HG03025 (cell line): Measurements from ENCODE around the gene HAGHL.
"Not testable (repeated sequence)": the region's sequence is repeated elsewhere in the genome, so short reads cannot be mapped to it uniquely, and the experiment has no call there.

ENCODE experiments used
- ATAC-seq: cut with Tn5 transposase; IDR thresholded peaks from one replicate; pipeline ENCODE4 v1.9.1; 2021; ENCODE audit warnings: mild to moderate bottlenecking, moderate library complexity; ENCODE audit not compliant: unreplicated experiment, low FRiP score

Gene HAGHL

DNA sequence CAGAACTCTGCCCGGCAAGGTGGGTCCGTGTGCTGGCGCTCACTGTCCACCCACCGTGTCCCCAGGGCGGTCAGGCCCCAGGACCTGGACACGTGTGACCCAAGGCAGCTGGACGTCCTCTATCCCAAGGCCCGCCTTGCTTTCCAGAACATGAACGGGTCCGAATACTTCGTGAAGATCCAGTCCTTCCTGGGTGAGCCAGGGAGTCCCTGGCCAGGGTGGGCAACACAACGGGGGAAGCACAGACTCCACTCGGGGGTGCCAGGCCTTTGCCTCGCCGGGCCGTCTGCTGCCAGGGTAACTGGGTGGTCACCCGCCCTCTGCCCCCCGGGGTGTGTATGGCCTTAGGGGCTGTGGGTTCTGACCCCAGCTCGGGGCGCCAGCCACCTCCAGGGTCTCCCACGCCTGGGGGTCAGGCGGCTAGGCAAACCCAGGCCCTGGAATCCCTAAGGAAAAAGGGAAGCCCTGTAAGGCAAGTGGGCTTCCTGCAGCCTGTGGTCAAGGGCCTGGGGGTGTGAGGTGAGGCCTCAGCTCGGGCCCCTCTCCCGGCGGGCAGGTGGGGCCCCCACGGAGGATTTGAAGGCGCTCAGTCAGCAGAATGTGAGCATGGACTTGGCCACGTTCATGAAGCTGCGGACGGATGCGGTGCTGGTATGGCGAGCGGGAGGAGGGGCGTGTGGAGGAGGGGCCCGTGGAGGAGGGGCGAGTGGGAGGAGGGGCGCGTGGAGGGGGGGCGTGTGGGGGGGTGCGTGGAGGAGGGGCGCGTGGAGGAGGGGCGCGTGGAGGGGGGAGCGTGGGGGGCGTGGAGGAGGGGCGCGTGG, 40.1 kb downstream of the HAGHL start:
- ATAC-seq: no peak

DNA sequence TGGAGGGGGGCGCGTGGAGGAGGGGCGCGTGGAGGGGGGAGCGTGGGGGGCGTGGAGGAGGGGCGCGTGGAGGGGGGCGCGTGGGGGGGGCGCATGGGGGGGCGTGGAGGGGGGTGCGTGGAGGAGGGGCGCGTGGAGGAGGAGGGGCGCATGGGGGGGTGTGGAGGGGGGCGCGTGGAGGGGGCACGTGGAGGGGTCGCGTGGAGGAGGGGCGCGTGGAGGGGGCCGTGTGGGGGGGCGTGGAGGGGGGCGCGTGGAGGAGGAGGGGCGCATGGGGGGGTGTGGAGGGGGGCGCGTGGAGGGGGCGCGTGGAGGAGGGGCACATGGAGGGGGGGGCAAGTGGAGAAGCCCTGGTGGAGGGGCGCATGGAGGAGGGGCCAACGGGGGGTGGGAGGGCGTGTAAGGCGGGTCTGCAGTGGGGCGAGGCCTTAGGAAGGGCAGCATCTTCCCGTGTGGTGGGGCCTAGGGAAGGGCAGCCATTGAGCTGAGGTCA, 40.9 kb downstream of the HAGHL start:
- ATAC-seq: no peak

DNA sequence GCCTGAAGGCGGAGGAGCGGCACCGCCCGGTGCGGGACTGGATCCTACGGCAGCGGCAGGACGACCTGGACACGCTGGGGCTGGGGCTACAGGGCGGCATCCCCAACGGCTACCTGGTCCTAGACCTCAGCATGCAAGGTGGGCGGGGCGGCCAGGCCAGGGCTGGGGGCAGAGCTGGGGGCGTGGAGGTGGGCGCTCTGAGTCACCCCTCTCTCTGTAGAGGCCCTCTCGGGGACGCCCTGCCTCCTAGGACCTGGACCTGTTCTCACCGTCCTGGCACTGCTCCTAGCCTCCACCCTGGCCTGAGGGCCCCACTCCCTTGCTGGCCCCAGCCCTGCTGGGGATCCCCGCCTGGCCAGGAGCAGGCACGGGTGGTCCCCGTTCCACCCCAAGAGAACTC, 41.5 kb downstream of the HAGHL start:
- no peak for ATAC-seq

DNA sequence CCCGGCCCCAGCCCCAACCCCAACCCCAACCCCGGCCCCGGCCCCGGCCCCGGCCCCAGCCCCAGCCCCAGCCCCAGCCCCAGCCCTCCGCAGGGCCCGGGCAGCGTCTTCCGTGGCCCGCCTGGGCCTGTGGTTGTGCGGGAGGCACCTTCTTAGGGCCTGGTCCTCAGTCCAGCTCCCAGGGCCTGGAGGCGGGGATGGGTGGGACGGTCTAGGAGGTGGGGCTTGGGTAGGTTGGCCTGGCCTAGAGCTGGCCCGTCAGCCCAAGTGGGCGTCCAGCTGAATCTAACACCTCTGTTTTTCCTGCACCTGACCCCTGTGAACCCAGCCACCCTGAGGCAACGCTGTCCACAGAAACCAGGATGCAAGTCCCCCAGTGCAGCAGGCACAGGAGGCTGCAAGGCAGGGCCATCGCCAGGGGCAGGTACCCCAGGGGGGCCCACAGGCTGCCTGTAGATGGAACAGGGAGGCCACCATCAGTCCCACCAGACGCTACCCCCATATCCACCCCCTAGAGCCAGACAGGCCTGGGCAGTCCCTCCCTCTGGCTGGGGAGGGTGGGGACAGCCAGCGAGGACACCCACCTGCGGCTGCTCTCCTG, 42.4 kb downstream of the HAGHL start:
- ATAC-seq: no peak

DNA sequence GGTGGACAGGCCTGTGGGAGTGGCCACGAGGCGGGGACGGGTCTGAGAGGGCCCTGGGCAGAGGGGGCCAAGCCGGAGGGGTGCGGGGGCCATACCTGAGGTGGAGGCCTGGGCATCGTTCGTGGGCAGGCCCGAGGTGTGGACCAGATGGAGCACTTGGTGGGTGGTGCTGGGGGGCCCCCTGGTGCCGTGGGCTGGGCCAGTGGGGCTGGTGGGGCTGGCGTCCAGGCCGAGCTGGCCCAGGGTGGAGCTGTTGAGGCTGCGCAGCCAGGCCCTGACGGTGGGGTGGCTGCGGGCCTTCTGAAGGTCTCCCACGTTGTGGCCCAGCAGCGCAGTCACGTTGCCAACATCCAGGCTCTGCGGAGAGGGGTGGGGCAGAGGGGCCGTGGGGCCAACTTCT, 43.0 kb downstream of the HAGHL start:
- no peak for ATAC-seq

DNA sequence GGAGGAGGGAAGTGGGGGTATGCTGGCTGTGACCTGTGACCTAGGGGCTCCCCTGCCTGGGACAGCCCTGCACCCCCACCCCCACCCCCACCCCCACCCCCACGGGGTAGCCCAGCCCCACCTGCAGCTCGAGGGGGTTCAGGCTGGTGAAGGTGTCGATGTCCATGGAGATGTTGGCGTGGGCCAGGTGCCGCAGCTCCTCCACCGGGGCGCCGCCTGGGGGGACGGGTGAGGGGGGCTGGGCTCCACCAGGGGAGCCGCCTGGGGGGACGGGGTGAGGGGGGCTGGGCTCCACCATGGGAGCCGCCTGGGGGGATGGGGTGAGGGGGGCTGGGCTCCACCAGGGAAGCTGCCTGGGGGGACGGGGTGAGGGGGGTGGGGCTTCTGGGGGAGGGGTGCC, 43.5 kb downstream of the HAGHL start:
- no peak for ATAC-seq

DNA sequence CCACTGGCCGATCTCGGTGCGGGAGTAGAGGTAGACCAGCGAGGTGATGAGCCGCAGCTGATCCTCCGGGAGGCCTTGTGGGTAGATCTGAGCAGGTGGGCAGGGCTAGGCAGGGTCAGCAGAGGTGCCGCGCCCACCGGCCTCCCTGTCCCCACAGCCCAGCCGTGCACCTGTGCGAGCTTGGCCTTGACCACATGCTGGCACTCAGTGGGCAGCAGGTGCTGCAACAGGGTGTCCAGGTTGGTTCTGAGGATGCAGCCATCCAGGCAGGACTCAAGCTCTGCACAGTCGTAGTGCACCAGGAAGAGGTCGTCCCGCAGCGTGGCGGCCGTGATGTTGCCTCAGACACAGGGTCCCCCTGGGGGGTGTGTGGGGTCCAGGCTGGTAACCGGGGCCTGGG, 46.1 kb downstream of the HAGHL start:
- no peak for ATAC-seq

DNA sequence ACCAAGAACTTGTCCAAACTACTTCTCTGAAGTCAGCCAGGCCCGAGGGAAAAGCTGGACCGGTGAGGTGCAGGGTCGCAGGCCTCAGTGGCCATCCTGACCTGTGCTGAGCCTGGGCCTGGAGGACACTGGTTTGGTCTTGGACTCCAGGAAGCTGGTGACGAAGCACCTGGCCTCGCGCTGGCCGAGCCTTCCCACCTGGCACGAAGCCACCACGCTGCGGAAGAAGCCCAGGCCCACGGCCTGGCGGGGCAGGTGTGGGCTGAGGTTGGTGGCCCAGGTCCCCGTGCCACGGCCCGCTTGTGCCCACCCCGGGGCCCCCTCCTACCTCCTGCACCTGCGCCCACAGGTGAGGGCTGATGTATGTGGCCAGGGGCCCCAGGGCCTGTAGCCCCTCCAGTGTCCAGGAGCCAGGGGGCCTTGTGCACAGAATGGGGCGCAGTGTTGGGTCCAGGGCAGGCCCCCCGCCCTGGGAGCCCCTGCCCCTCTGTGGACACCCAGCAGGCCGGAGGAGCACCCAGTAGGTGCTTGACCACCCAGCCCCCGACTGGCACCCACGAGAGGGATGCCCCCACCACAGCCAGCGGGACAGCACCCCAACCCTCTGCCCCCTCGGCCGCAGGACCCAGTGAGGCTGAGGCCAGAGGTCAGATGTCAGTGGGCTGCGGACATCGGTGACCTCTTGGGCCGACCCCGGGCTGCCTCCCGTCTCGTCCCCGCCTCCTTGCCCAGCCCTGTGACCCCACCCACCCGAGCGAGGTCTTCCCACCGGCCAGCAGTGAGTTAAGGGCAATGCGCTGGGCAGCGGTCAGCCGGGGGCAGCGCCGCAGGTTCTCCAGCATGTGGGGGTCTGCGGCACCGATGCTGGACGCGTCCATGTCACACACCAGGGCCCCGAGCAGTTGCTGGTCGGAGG, 47.4 kb downstream of the HAGHL start:
- no peak for ATAC-seq

DNA sequence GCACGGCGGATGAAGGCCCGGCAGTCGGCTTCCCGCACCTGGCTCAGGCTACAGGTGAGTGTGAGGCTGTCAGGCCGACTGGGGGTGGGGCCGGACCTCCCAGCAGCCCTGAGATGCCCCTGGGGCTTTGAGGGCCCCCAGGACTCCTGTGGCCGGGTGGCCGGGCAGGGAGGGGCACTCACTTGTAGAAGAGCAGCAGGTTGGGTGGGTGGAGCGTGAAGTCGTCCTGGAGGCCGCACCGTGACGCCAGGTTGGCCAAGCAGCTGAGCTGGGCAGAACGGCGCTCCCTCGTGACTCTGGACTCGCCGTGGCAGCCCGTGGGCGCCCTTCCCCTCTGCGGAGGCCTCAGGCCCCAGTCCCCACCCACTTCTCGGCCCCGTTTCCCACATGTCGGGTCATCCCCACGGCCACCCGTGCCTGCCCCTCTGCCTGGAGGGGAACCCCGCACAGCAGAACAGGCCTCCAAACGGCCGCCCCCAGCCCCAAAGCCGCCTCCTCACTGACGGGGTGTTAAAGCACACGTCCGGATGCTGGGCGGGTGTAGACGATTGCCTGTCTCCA, 48.4 kb downstream of the HAGHL start:
- no peak for ATAC-seq

DNA sequence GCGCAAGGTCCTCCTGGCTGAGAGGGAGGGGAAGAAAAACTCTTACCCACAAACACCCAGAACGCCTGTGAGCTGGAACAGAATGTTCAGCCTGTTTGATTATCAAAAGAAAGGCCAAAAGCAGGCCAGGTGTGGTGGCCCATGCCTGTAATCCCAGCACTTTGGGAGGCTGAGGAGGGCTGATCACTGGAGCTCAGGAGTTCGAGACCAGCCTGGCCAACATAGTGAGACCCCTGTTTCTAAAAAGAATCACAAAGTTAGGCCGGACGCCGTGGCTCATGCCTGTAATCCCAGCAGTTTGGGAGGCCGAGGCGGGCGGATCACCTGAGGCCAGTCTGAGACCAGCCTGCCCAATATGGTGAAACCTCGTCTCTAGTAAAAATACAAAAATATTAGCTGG, 49.4 kb downstream of the HAGHL start:
- not testable (repeated sequence) for ATAC-seq

DNA sequence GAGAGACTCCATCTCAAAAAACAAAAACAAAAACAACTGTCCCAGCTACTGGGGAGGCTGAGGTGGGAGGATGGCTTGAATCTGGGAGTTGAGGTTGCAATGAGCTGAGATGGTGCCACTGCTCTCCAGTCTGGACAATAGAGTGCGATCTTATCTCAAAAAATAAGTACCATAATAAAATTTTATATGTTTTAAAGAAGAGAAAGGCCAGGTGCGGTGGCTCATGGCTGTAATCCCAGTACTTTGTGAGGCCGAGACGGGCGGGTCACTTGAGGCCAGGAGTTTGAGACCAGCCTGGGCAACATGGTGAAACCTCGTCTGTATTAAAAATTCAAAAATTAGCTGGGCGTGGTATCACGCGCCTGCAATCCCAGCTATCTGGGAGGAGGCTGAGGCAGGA, 49.9 kb downstream of the HAGHL start:
- no peak for ATAC-seq

DNA sequence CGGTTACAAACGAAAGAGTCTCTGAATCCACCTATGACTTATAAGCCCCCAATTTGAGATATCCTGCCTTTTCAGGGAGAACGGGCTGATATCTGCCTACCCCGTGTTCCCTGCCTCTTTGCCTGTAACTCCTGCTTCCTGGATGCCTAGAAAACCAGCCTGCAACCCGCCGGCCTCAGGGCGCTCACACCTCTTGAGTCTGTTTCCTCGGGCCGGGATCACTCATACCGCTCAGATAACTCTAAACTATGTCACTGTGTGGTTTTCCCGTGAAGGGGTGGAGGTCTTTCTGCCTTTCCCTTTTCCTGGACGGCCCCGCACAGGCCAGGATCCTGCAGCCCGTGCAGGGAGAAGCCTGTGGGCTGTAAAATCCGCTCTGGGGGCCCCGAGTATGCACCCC, 50.9 kb downstream of the HAGHL start:
- no peak for ATAC-seq

DNA sequence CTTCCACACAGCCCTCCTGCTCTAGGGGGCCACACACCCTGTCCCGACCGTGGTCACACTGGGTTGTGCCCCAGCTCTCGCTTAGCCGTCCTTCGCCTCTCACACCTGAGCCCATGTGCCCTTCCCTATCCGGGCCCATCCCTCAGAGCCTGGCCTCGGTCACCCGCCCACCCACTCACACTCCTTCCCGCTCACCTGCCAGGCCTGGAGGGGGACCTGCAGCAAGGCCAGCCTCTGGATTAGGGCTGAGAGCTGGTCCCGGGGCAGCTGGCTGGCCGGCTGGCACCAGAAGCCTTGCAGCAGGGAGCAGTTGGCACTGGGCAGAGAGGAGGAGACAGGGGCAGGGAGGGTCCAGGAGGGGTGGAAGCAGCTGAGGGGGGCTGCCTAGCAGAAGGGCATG, 51.5 kb downstream of the HAGHL start:
- no peak for ATAC-seq

DNA sequence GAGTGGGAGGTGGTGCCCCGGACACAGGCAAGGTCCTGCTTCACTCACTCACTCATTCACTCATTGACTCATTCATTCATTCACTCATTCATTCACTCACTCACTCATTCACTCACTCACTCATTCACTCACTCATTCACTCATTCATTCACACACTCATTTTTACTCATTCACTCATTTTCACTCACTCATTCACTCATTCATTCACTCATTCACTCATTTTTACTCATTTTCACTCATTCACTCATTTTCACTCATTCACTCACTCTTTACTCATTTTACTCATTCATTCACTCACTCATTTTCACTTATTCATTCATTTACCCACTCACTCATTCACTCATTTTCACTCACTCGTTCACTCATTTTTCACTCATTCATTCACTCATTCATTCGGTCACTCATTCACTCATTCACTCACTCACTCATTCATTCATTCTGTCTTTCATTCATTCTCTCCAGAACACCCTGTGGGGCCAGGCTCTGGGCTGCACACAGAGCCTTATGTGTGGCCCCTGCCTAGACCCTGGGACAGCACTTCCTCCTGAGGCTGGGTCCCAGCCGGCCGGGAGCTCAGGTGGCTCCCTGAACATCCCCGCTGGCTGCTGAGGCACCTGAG, 52.1 kb downstream of the HAGHL start:
- no peak for ATAC-seq
